OCI-M2 (cell line): ENCODE measurements around the gene DHX32.
"Not testable (repeated sequence)": the region's sequence is repeated elsewhere in the genome, so short reads cannot be mapped to it uniquely, and the experiment has no call there.

Experiments used
- DNase-seq: peaks from one replicate; lab custom pipeline; 2025; ENCODE audit not compliant: unreplicated experiment; lab: John Stamatoyannopoulos, UW

The DHX32 gene

GRCh38 chr10:125881192-125881591, at the start of gene DHX32:
Gene DHX32 (minus strand): TSS chr10:125881292. CDS start chr10:125880824, 468 bp downstream.
- no peak for DNase-seq

GRCh38 chr10:125929618-125930017, 48.5 kb upstream of the DHX32 start:
- no peak for DNase-seq

GRCh38 chr10:125928928-125929585, 48.0 kb upstream of the DHX32 start:
- no peak for DNase-seq

GRCh38 chr10:125927265-125927664, 46.2 kb upstream of the DHX32 start:
- not testable (repeated sequence) for DNase-seq

- DNase-seq, result no peak
These were observed 45.2 kb upstream of the DHX32 start for GRCh38 chr10:125926247-125926646.

GRCh38 chr10:125925262-125925834, 44.3 kb upstream of the DHX32 start:
- no peak for DNase-seq

- not testable (repeated sequence) for DNase-seq
These were observed 40.7 kb upstream of the DHX32 start for GRCh38 chr10:125921643-125922306.

- DNase-seq, result not testable (repeated sequence)
These were observed 36.7 kb upstream of the DHX32 start for GRCh38 chr10:125917704-125918361.

- no peak for DNase-seq
These were observed 35.9 kb upstream of the DHX32 start for GRCh38 chr10:125916977-125917376.

GRCh38 chr10:125913277-125913676, 32.2 kb upstream of the DHX32 start:
- not testable (repeated sequence) for DNase-seq

- DNase-seq, result no peak
These were observed 30.9 kb upstream of the DHX32 start for GRCh38 chr10:125911990-125912389.

GRCh38 chr10:125911145-125911544, 30.1 kb upstream of the DHX32 start:
- no peak for DNase-seq

- DNase-seq, result not testable (repeated sequence)
These were observed 28.4 kb upstream of the DHX32 start for GRCh38 chr10:125909491-125909890.

- not testable (repeated sequence) for DNase-seq
These were observed 27.7 kb upstream of the DHX32 start for GRCh38 chr10:125908813-125909212.

GRCh38 chr10:125907598-125907997, 26.5 kb upstream of the DHX32 start:
- not testable (repeated sequence) for DNase-seq

- DNase-seq, result not testable (repeated sequence)
These were observed 24.2 kb upstream of the DHX32 start for GRCh38 chr10:125905069-125905994.

GRCh38 chr10:125903135-125903640, 22.1 kb upstream of the DHX32 start:
- not testable (repeated sequence) for DNase-seq

GRCh38 chr10:125900963-125901362, 19.9 kb upstream of the DHX32 start:
- DNase-seq, result not testable (repeated sequence)

GRCh38 chr10:125897317-125897716, 16.2 kb upstream of the DHX32 start:
- DNase-seq, result not testable (repeated sequence)
